ENCODE data around the gene CALML3. TPM values are rescaled to one million over a fixed set of nuclear protein-coding genes. Genes with fewer than 3 reads are reported as not detected.

The CALML3 gene
- total RNA-seq, 1 donor from 2014 or later: not detected

DNA sequence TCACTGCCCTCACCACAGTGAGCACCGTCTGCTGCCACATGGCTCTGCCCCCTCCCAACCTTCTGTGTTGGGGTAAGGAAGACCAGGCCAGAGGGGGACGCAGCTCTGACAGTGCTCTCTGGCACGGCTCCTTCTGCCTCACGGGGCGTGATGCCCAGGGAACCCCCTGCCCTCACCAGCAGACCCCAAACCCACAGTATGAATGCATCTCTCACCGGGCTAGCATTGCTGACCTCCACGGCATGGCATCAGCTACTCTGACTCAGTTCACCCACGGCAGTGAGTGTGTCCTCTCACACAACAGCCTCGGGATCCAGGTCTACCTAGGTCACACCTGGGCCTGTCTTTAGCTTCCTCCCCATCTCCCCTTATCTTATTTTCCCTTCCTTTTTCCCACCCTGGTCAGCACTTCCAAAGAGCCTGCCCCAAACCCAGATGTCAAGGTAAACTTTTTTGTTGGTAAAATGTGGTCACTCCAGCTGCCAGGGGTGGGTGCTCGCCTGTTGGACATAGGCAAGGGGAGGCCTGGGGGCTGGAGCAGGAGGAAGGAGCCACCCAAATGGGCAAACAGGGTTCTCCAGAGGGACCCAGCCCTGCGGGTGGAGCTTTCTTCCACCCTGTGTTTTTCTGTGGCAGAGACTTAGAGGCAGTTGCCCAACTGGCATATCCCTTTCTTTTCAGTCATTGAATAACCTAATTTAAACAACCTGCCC is 4.4 kb downstream of the CALML3 start:
- peaks cover 14% of the 10 kb centered on the region for H3K9me3 Mint-ChIP-seq
- H3K36me3 Mint-ChIP-seq: no peaks in the 10 kb centered on the region
- Histone ChIP-seq H3K9ac (no peak overlapping the region), H3K9me3 (ENCODE audit: low read depth) (no peaks in the 10 kb centered on the region), H3K4me1 (no peaks in the 10 kb centered on the region), H3K27ac (no peak overlapping the region), H3K36me3 (no peaks in the 10 kb centered on the region), H3K4me2 (no peak overlapping the region), H2AFZ (replicated peaks) (no peak overlapping the region), H4K20me1 (ENCODE audit: low read depth) (no peaks in the 10 kb centered on the region), H3F3A (ENCODE audit: low read depth) (no peaks in the 10 kb centered on the region), H3K79me2 (ENCODE audit: low read depth) (no peaks in the 10 kb centered on the region), H3K27me3 (no peaks in the 10 kb centered on the region), H3K4me3 (no peak overlapping the region)
- H3K27ac Mint-ChIP-seq: peak overlapping the region; percentile 46
- no peak for TF ChIP-seq CTCF (IDR thresholded peaks at IDR 0.05)
- TF ChIP-seq EZH2 (IDR thresholded peaks at IDR 0.05): no peak
- TF ChIP-seq EZH2phosphoT487 (IDR thresholded peaks at IDR 0.05): no peak
- no peak for DNase-seq (ENCODE audit: low spot score)
- no peak overlapping the region for H3K4me3 Mint-ChIP-seq
- H3K4me1 Mint-ChIP-seq: peaks cover 16% of the 10 kb centered on the region
- H3K27me3 Mint-ChIP-seq (ENCODE audit: insufficient read depth, low read depth): peaks cover 12% of the 10 kb centered on the region

GRCh38 chr10:5529702-5530411 is 5.1 kb downstream of the CALML3 start:
- Mint-ChIP-seq H3K9me3 (peaks cover 14% of the 10 kb centered on the region), H3K27me3 (ENCODE audit: insufficient read depth, low read depth) (peaks cover 12% of the 10 kb centered on the region), H3K36me3 (no peaks in the 10 kb centered on the region), H3K4me1 (peaks cover 23% of the 10 kb centered on the region), H3K27ac (no peak overlapping the region), H3K4me3 (no peak overlapping the region)
- Histone ChIP-seq H2AFZ (replicated peaks) (no peak overlapping the region), H3K27ac (no peak overlapping the region), H3K4me1 (no peaks in the 10 kb centered on the region), H3K79me2 (ENCODE audit: low read depth) (no peaks in the 10 kb centered on the region), H3K9me3 (ENCODE audit: low read depth) (no peaks in the 10 kb centered on the region), H3K27me3 (no peaks in the 10 kb centered on the region), H3K4me2 (no peak overlapping the region), H3K36me3 (no peaks in the 10 kb centered on the region), H3K9ac (no peak overlapping the region), H4K20me1 (ENCODE audit: low read depth) (no peaks in the 10 kb centered on the region), H3F3A (ENCODE audit: low read depth) (no peaks in the 10 kb centered on the region), H3K4me3 (no peak overlapping the region)
- no peak for TF ChIP-seq EZH2 (IDR thresholded peaks at IDR 0.05)
- no peak for TF ChIP-seq EZH2phosphoT487 (IDR thresholded peaks at IDR 0.05)
- no peak for TF ChIP-seq CTCF (IDR thresholded peaks at IDR 0.05)
- DNase-seq (ENCODE audit: low spot score): no peak

- no peak overlapping the region for H3K4me3 ChIP-seq
- Mint-ChIP-seq H3K4me3 (no peak overlapping the region), H3K4me1 (peaks cover 23% of the 10 kb centered on the region), H3K27me3 (ENCODE audit: insufficient read depth, low read depth) (peaks cover 12% of the 10 kb centered on the region), H3K27ac (no peak overlapping the region), H3K36me3 (no peaks in the 10 kb centered on the region), H3K9me3 (peaks cover 14% of the 10 kb centered on the region)
- no peak for DNase-seq (ENCODE audit: low spot score)
- no peaks in the 10 kb centered on the region for H3K79me2 ChIP-seq (ENCODE audit: low read depth)
- H3F3A ChIP-seq (ENCODE audit: low read depth): no peaks in the 10 kb centered on the region
- H3K9me3 ChIP-seq (ENCODE audit: low read depth): no peaks in the 10 kb centered on the region
- H3K36me3 ChIP-seq: no peaks in the 10 kb centered on the region
- H3K4me2 ChIP-seq: no peak overlapping the region
- no peak overlapping the region for H3K27ac ChIP-seq
- no peaks in the 10 kb centered on the region for H4K20me1 ChIP-seq (ENCODE audit: low read depth)
- no peaks in the 10 kb centered on the region for H3K4me1 ChIP-seq
- no peak overlapping the region for H2AFZ ChIP-seq (replicated peaks)
- no peak overlapping the region for H3K9ac ChIP-seq
- TF ChIP-seq EZH2 (IDR thresholded peaks at IDR 0.05): no peak
- TF ChIP-seq EZH2phosphoT487 (IDR thresholded peaks at IDR 0.05): no peak
- no peak for TF ChIP-seq CTCF (IDR thresholded peaks at IDR 0.05)
- no peaks in the 10 kb centered on the region for H3K27me3 ChIP-seq
Observed at GRCh38 chr10:5530412-5530806, 5.6 kb downstream of the CALML3 start.
